ENCODE data around the gene PARP9. TPM values are rescaled to one million over a fixed set of nuclear protein-coding genes. Genes with fewer than 3 reads are reported as not detected.
A peak's percentile ranks its signal among the peaks of the same experiment; 100 is the strongest.

Gene PARP9
- 10 to 100 TPM; 19.0 to 84.0 (median 26.1) TPM for total RNA-seq

GRCh38 chr3:122564155-122564912 is at the start of gene PARP9, which contains the start of gene DTX3L:
Gene PARP9 (minus strand): TSS chr3:122564300. CDS start chr3:122559620, 4,680 bp downstream.
Gene DTX3L (plus strand): TSS chr3:122564338. CDS start chr3:122564427, 89 bp downstream.
- TF ChIP-seq CTCF (IDR thresholded peaks at IDR 0.05), result no peak
- ATAC-seq (ENCODE audit: low FRiP score) (peak; percentile 98), DNase-seq (ENCODE audit: low spot score) (peak; percentile 45)

- no peak for TF ChIP-seq CTCF (IDR thresholded peaks at IDR 0.05)
- ATAC-seq (ENCODE audit: low FRiP score), result no peak
- no peak for DNase-seq (ENCODE audit: low spot score)
These were observed 48.6 kb upstream of the PARP9 start for GRCh38 chr3:122612696-122613095.

GRCh38 chr3:122609798-122610559 is 45.9 kb upstream of the PARP9 start:
- TF ChIP-seq CTCF (IDR thresholded peaks at IDR 0.05), result no peak

GRCh38 chr3:122608916-122609315 is 44.8 kb upstream of the PARP9 start:
- ATAC-seq (ENCODE audit: low FRiP score) (no peak), DNase-seq (ENCODE audit: low spot score) (no peak)
- no peak for TF ChIP-seq CTCF (IDR thresholded peaks at IDR 0.05)

More at GRCh38 chr3:122609798-122610559, 45.9 kb upstream of the PARP9 start:
- peak; percentile 88 for ATAC-seq (ENCODE audit: low FRiP score)
- no peak for DNase-seq (ENCODE audit: low spot score)

- no peak for ATAC-seq (ENCODE audit: low FRiP score)
- no peak for DNase-seq (ENCODE audit: low spot score)
- no peak for TF ChIP-seq CTCF (IDR thresholded peaks at IDR 0.05)
These were observed 42.2 kb upstream of the PARP9 start for GRCh38 chr3:122606330-122606729.

GRCh38 chr3:122603056-122603455 is 39.0 kb upstream of the PARP9 start:
- TF ChIP-seq CTCF (IDR thresholded peaks at IDR 0.05), result no peak
- DNase-seq (ENCODE audit: low spot score) (no peak), ATAC-seq (ENCODE audit: low FRiP score) (no peak)

Measured in omental fat pad (tissue), 4 donors.